ENCODE results near the gene UNC13C.
A peak's percentile ranks its signal among the peaks of the same experiment; 100 is the strongest.

UNC13C gene

DNA sequence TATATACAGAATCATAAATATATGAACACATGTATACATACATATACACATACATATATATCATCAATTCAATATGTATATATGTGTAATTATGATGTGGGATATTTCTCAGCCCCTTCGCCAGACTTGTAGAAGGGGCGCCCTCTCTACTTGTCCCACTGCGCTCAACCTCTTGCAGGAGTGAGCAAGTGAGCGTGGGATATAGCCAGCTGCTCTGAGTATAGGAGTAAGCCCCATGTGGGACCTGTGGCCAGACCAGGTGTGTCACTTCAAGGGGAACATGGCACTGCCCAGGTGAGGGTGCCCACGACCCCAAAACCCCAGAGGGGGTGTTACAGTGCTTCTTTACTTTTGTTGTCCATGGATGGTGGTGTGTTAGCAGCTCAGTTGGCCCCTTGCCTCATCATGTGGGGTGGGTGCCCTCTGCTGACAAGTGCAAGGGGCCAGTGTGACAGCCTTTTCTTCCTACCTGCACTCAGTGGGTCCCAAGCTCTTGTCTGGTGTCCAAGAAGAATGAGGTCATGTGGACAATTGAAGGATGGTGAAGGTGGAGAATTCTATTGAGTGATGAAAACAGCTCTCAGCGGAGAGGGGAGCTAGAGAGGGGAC, 304.1 kb downstream of the UNC13C start:
- peak; percentile 13 for DNase-seq
- Histone ChIP-seq H3K4me1 (ENCODE audit: control insufficient read depth, low read depth, low read length) (no peaks in the 10 kb centered on the region), H3K4me3 (ENCODE audit: low read length) (no peak overlapping the region), H3K79me1 (ENCODE audit: low read length) (no peaks in the 10 kb centered on the region), H3K79me2 (ENCODE audit: control insufficient read depth, insufficient read depth, low read length) (no peaks in the 10 kb centered on the region), H3K23ac (ENCODE audit: low read length) (no peak overlapping the region), H2AK5ac (ENCODE audit: low read length) (no peak overlapping the region), H3K36me3 (ENCODE audit: control insufficient read depth, insufficient read depth, low read length) (no peaks in the 10 kb centered on the region), H3K27me3 (ENCODE audit: insufficient read depth, low read length, poor library complexity) (no peaks in the 10 kb centered on the region), H4K8ac (ENCODE audit: low read depth, low read length) (no peak overlapping the region), H3K27ac (ENCODE audit: low read depth, low read length) (no peak overlapping the region), H3K4me2 (ENCODE audit: low read length) (no peak overlapping the region), H3K4ac (ENCODE audit: low read depth, low read length) (no peak overlapping the region), H4K5ac (ENCODE audit: low read length) (no peak overlapping the region), H3K9ac (ENCODE audit: low read length) (no peak overlapping the region), H2BK120ac (ENCODE audit: low read depth, low read length) (no peak overlapping the region), H3K18ac (ENCODE audit: low read length) (no peak overlapping the region), H3K56ac (ENCODE audit: low read length) (no peak overlapping the region), H2BK15ac (replicated peaks; ENCODE audit: low read depth) (no peak overlapping the region), H2BK5ac (ENCODE audit: low read length) (no peak overlapping the region)
- no CpG with 5 or more reads among the region's 6 CpGs for WGBS (ENCODE audit: extremely low coverage, insufficient coverage, low lambda C conversion rate)

DNA sequence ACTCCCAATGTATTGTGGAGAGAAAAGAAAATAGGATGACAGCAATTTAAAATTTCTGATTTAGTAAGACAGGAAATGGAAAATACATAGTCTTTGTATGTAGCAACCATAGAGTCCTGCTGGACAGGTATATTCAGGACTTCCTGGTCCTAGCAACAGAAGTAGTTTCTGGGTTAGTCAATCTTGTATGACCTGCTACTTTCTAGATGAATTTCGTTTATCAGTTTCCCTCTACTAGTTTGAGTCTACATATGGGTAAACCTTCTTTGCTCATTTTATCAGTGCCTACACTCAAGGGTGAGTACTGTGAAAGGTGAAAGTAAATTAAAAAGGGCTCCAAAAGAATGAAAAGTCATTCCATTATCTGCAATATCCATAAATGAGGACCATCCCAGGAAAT, 309.8 kb downstream of the UNC13C start:
- no peak overlapping the region for H3K4ac ChIP-seq (ENCODE audit: low read depth, low read length)
- no CpG with 5 or more reads among the region's 1 CpG for WGBS (ENCODE audit: extremely low coverage, insufficient coverage, low lambda C conversion rate)

DNA sequence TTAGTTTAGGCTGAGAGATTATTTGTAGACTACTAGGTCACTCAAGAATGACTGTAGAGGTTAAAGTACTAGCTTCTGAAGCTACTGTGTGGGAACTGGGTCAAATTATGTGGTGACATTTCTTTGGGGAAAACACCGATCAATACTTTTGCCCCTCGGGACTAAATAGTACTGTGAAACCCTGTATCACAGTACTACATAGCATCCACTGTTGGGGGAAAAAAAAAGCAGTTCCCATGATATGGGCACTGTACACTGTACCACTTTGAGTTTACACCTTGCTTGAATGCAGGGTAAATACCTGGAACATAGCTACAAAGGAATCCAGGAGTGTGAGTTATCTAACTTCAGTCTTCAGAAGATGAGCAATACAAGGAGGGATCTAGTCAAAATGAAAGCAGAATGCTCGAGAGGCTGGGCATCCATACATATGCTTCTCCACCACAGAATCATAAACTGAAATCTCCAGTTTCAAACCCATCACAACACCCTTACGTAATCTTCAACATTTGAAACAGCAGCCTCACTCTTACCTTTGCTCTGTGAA, 311.4 kb downstream of the UNC13C start:
- H4K5ac ChIP-seq (ENCODE audit: low read length) = no peak overlapping the region
- H3K18ac ChIP-seq (ENCODE audit: low read length) = no peak overlapping the region
- peaks cover 1% of the 10 kb centered on the region for H3K27me3 ChIP-seq (ENCODE audit: insufficient read depth, low read length, poor library complexity)
- H3K4ac ChIP-seq (ENCODE audit: low read depth, low read length) = no peak overlapping the region
- no peak overlapping the region for H3K56ac ChIP-seq (ENCODE audit: low read length)
- no peak for DNase-seq
- H3K4me1 ChIP-seq (ENCODE audit: control insufficient read depth, low read depth, low read length) = no peaks in the 10 kb centered on the region
- H2AK5ac ChIP-seq (ENCODE audit: low read length) = no peak overlapping the region
- H3K79me2 ChIP-seq (ENCODE audit: control insufficient read depth, insufficient read depth, low read length) = no peaks in the 10 kb centered on the region
- no peak overlapping the region for H2BK120ac ChIP-seq (ENCODE audit: low read depth, low read length)
- no peaks in the 10 kb centered on the region for H3K36me3 ChIP-seq (ENCODE audit: control insufficient read depth, insufficient read depth, low read length)
- H3K4me3 ChIP-seq (ENCODE audit: low read length) = no peak overlapping the region
- H2BK5ac ChIP-seq (ENCODE audit: low read length) = no peak overlapping the region
- no CpG with 5 or more reads among the region's 4 CpGs for WGBS (ENCODE audit: extremely low coverage, insufficient coverage, low lambda C conversion rate)
- no peak overlapping the region for H3K4me2 ChIP-seq (ENCODE audit: low read length)
- H4K8ac ChIP-seq (ENCODE audit: low read depth, low read length) = no peak overlapping the region
- no peak overlapping the region for H3K23ac ChIP-seq (ENCODE audit: low read length)
- H3K27ac ChIP-seq (ENCODE audit: low read depth, low read length) = no peak overlapping the region
- no peak overlapping the region for H3K9ac ChIP-seq (ENCODE audit: low read length)
- H3K79me1 ChIP-seq (ENCODE audit: low read length) = no peaks in the 10 kb centered on the region
- H2BK15ac ChIP-seq (replicated peaks; ENCODE audit: low read depth) = no peak overlapping the region

More for the DNA sequence above, 309.8 kb downstream of the UNC13C start:
- H3K4me2 ChIP-seq (ENCODE audit: low read length) = no peak overlapping the region
- H2BK15ac ChIP-seq (replicated peaks; ENCODE audit: low read depth) = no peak overlapping the region
- H2BK120ac ChIP-seq (ENCODE audit: low read depth, low read length) = no peak overlapping the region
- H3K79me2 ChIP-seq (ENCODE audit: control insufficient read depth, insufficient read depth, low read length) = no peaks in the 10 kb centered on the region
- H2BK5ac ChIP-seq (ENCODE audit: low read length) = no peak overlapping the region
- no peaks in the 10 kb centered on the region for H3K4me1 ChIP-seq (ENCODE audit: control insufficient read depth, low read depth, low read length)
- H3K9ac ChIP-seq (ENCODE audit: low read length) = no peak overlapping the region
- no peak overlapping the region for H3K18ac ChIP-seq (ENCODE audit: low read length)
- H2AK5ac ChIP-seq (ENCODE audit: low read length) = no peak overlapping the region
- H3K23ac ChIP-seq (ENCODE audit: low read length) = no peak overlapping the region
- H3K4me3 ChIP-seq (ENCODE audit: low read length) = no peak overlapping the region
- H4K8ac ChIP-seq (ENCODE audit: low read depth, low read length) = no peak overlapping the region
- no peak for DNase-seq
- no peak overlapping the region for H4K5ac ChIP-seq (ENCODE audit: low read length)
- H3K56ac ChIP-seq (ENCODE audit: low read length) = no peak overlapping the region
- no peak overlapping the region for H3K27ac ChIP-seq (ENCODE audit: low read depth, low read length)
- H3K79me1 ChIP-seq (ENCODE audit: low read length) = no peaks in the 10 kb centered on the region
- no peaks in the 10 kb centered on the region for H3K36me3 ChIP-seq (ENCODE audit: control insufficient read depth, insufficient read depth, low read length)
- peaks cover 1% of the 10 kb centered on the region for H3K27me3 ChIP-seq (ENCODE audit: insufficient read depth, low read length, poor library complexity)

DNA sequence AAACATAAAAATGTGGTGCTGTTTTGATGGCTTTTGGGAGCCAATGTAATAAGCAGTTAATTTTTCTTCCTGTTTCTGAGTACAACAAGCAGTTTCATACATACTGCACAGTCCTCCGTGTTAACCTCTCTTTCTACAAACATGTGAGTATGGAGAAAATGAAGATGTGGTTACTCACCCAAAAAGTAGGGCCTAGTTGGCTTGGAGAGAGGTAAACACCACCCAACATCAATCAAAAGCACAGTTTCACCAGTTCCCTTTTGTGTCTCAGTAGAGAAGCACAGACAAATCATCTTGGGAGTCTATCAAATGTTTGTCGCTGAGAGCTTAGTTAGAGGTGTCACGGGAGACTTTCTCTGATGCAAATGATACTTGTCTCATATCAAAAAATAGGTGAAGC, 320.2 kb downstream of the UNC13C start:
- no peak overlapping the region for H4K8ac ChIP-seq (ENCODE audit: low read depth, low read length)
- H3K18ac ChIP-seq (ENCODE audit: low read length) = no peak overlapping the region
- no peak overlapping the region for H3K23ac ChIP-seq (ENCODE audit: low read length)
- no peak overlapping the region for H2BK120ac ChIP-seq (ENCODE audit: low read depth, low read length)
- no peak overlapping the region for H4K5ac ChIP-seq (ENCODE audit: low read length)
- H3K27me3 ChIP-seq (ENCODE audit: insufficient read depth, low read length, poor library complexity) = no peaks in the 10 kb centered on the region
- H3K56ac ChIP-seq (ENCODE audit: low read length) = no peak overlapping the region
- no peaks in the 10 kb centered on the region for H3K79me1 ChIP-seq (ENCODE audit: low read length)
- H3K9ac ChIP-seq (ENCODE audit: low read length) = no peak overlapping the region
- H3K4ac ChIP-seq (ENCODE audit: low read depth, low read length) = no peak overlapping the region
- no CpG with 5 or more reads among the region's 3 CpGs for WGBS (ENCODE audit: extremely low coverage, insufficient coverage, low lambda C conversion rate)
- H2BK15ac ChIP-seq (replicated peaks; ENCODE audit: low read depth) = no peak overlapping the region
- H3K36me3 ChIP-seq (ENCODE audit: control insufficient read depth, insufficient read depth, low read length) = no peaks in the 10 kb centered on the region
- H3K4me1 ChIP-seq (ENCODE audit: control insufficient read depth, low read depth, low read length) = no peaks in the 10 kb centered on the region
- no peak overlapping the region for H2BK5ac ChIP-seq (ENCODE audit: low read length)
- H3K4me3 ChIP-seq (ENCODE audit: low read length) = no peak overlapping the region
- no peaks in the 10 kb centered on the region for H3K79me2 ChIP-seq (ENCODE audit: control insufficient read depth, insufficient read depth, low read length)
- no peak overlapping the region for H3K27ac ChIP-seq (ENCODE audit: low read depth, low read length)
- no peak overlapping the region for H2AK5ac ChIP-seq (ENCODE audit: low read length)
- DNase-seq = no peak
- no peak overlapping the region for H3K4me2 ChIP-seq (ENCODE audit: low read length)

DNA sequence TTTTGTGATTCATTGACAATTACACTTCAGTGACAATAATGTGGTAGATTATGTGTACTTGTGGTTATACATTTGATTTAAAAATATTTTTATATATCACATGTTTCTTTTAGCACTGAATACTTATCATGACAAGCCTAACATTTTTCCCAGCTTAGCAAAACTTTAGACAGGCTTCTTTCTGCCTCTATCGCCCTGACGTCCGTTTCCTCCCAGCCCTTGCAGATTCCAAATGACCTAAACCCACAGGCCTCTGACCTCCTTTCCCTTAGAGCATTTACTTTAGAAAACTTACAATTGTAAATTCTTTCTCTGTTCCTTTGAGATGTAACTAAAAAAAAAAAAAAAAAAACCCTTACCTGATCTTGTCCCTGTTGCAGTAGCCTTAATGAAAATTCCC, 326.1 kb downstream of the UNC13C start:
- no peak overlapping the region for H3K9ac ChIP-seq (ENCODE audit: low read length)
- H3K79me2 ChIP-seq (ENCODE audit: control insufficient read depth, insufficient read depth, low read length) = no peaks in the 10 kb centered on the region
- no peak overlapping the region for H3K18ac ChIP-seq (ENCODE audit: low read length)
- no peak overlapping the region for H3K4me3 ChIP-seq (ENCODE audit: low read length)
- H3K4me2 ChIP-seq (ENCODE audit: low read length) = no peak overlapping the region
- H3K79me1 ChIP-seq (ENCODE audit: low read length) = no peaks in the 10 kb centered on the region
- H2BK120ac ChIP-seq (ENCODE audit: low read depth, low read length) = no peak overlapping the region
- no peaks in the 10 kb centered on the region for H3K27me3 ChIP-seq (ENCODE audit: insufficient read depth, low read length, poor library complexity)
- H2BK5ac ChIP-seq (ENCODE audit: low read length) = no peak overlapping the region
- no peak overlapping the region for H2AK5ac ChIP-seq (ENCODE audit: low read length)
- WGBS (ENCODE audit: extremely low coverage, insufficient coverage, low lambda C conversion rate) = no CpG with 5 or more reads among the region's 3 CpGs
- no peak overlapping the region for H4K8ac ChIP-seq (ENCODE audit: low read depth, low read length)
- H3K27ac ChIP-seq (ENCODE audit: low read depth, low read length) = no peak overlapping the region
- H3K23ac ChIP-seq (ENCODE audit: low read length) = no peak overlapping the region
- H3K56ac ChIP-seq (ENCODE audit: low read length) = no peak overlapping the region
- no peak overlapping the region for H2BK15ac ChIP-seq (replicated peaks; ENCODE audit: low read depth)
- no peak overlapping the region for H4K5ac ChIP-seq (ENCODE audit: low read length)
- H3K4me1 ChIP-seq (ENCODE audit: control insufficient read depth, low read depth, low read length) = no peaks in the 10 kb centered on the region
- no peak overlapping the region for H3K4ac ChIP-seq (ENCODE audit: low read depth, low read length)
- no peak for DNase-seq
- H3K36me3 ChIP-seq (ENCODE audit: control insufficient read depth, insufficient read depth, low read length) = no peaks in the 10 kb centered on the region

GRCh38 chr15:54305138-54305537, 326.9 kb downstream of the UNC13C start:
- no peak overlapping the region for H2BK120ac ChIP-seq (ENCODE audit: low read depth, low read length)
- H3K27ac ChIP-seq (ENCODE audit: low read depth, low read length) = no peak overlapping the region
- no peak overlapping the region for H3K9ac ChIP-seq (ENCODE audit: low read length)
- no peaks in the 10 kb centered on the region for H3K36me3 ChIP-seq (ENCODE audit: control insufficient read depth, insufficient read depth, low read length)
- no peaks in the 10 kb centered on the region for H3K27me3 ChIP-seq (ENCODE audit: insufficient read depth, low read length, poor library complexity)
- no peaks in the 10 kb centered on the region for H3K79me2 ChIP-seq (ENCODE audit: control insufficient read depth, insufficient read depth, low read length)
- no peaks in the 10 kb centered on the region for H3K4me1 ChIP-seq (ENCODE audit: control insufficient read depth, low read depth, low read length)
- no peak overlapping the region for H3K4me2 ChIP-seq (ENCODE audit: low read length)
- H3K4me3 ChIP-seq (ENCODE audit: low read length) = no peak overlapping the region
- no CpG with 5 or more reads among the region's 1 CpG for WGBS (ENCODE audit: extremely low coverage, insufficient coverage, low lambda C conversion rate)
- no peak overlapping the region for H4K8ac ChIP-seq (ENCODE audit: low read depth, low read length)
- no peaks in the 10 kb centered on the region for H3K79me1 ChIP-seq (ENCODE audit: low read length)
- H4K5ac ChIP-seq (ENCODE audit: low read length) = no peak overlapping the region
- no peak overlapping the region for H2BK5ac ChIP-seq (ENCODE audit: low read length)
- no peak overlapping the region for H3K23ac ChIP-seq (ENCODE audit: low read length)
- H3K56ac ChIP-seq (ENCODE audit: low read length) = no peak overlapping the region
- no peak overlapping the region for H3K4ac ChIP-seq (ENCODE audit: low read depth, low read length)
- DNase-seq = no peak
- H2BK15ac ChIP-seq (replicated peaks; ENCODE audit: low read depth) = no peak overlapping the region
- H3K18ac ChIP-seq (ENCODE audit: low read length) = no peak overlapping the region
- H2AK5ac ChIP-seq (ENCODE audit: low read length) = no peak overlapping the region
